Stimulated activated CD8-positive, alpha-beta memory T cell treated with anti-CD3 and anti-CD28 coated beads, Interleukin-4, amount 100 ng/mL, for 48 hours (primary cell): ENCODE results near the gene GMIP.
A peak's percentile ranks its signal among the peaks of the same experiment; 100 is the strongest.
"Not testable (repeated sequence)": the region's sequence is repeated elsewhere in the genome, so short reads cannot be mapped to it uniquely, and the experiment has no call there.

Experiments used
- DNase-seq: peaks from one replicate; pipeline ENCODE4 v3.0.0-alpha.2; 2020

The GMIP gene

DNA sequence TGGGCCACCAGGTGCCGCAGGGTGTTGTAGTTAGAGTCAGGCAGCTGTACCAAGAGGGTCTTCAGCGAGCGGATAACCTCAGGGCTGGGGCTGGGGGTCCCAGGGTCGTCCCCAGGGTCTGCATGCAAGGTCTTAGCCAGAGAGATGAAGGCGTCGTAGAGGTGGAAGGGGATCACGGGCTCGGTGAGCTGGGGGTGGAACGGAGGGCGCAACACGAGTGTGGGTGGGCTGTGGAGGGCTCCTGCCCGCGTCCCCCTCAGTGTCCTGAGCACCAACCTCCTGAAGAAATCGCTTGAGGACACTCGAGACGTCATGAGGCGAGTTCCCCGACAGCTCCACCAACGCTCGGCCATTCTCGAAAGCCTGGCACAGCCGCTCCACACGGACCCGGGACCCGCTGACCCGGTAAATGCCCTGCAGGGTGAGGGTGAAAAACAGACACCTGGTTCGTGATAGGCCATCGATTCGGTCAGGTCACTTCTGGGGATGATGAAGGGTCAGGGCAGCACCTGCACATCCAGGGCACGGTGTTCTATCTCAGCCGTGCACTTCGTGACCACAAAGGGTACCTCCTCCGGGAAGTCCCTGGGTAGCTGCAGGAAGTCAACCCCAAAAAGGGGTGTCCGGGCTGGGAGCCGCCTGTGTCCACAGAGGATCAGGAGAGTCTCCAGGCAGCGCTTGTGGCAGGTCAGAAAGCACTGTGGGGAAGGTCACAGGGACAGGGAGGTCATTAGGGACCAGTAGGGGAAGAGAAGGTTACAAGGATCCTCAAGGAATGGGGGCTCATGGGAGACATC, 8.7 kb downstream of the GMIP start:
- DNase-seq = no peak

DNA sequence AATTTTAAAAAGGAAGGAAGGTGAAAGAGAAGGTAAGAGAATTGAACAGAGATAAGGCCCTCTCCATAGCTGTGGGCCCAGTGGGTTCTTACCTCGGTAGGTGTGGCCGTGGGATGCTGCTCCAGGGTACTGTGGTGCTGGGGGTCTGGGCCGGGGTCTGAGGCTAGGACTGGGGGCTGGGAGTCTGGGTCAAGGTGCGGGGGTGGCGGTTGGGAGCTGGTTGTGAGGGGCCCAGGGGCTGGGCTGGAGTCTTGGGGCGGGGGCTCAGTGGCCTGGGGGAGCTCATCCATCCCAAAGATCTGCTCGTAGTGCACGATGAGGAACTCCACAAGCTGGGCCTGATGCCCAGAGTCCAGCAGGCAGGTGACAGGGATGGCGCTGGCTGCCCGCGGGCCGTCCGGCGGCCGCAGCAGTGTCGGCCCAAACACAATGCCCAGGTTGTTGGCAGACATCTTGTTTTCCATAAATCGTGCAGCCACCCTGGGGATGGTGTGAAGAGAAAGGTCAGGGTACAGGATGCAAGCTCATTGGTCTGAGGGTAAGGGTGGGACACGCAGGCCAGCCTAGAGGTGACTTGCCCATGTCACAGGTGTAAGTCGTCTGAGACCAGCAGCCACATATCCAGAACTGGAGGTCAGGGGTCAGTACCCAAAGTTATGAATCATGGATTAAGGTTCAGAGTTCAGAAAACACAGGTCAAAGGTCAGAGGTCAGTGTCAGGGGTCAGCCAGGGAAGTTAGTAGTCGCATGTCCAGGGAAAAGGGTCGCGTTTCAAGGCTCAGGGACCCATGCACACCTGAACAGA, 9.5 kb downstream of the GMIP start:
- no peak for DNase-seq

DNA sequence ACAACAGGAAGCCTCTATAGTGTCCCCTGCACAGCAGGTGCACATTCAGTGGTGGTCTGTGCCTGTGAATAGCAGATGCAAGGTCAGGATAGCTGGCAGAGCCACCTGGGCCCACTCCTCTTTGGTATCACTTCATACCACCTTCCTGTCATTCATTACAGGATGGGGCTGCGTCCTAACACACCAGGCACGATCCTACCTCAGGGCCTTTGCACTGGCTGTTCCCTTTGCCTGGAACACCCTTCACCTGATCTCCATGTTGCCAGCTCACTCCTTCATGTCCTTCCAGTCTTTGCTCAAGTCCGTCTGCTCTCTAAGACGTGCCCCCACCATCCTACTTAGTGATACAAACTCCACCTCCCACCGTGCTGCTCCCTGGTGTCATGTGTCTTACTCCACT, 10.8 kb downstream of the GMIP start:
- DNase-seq = no peak

- DNase-seq = no peak
These were observed 12.1 kb downstream of the GMIP start for GRCh38 chr19:19631346-19631745.

DNA sequence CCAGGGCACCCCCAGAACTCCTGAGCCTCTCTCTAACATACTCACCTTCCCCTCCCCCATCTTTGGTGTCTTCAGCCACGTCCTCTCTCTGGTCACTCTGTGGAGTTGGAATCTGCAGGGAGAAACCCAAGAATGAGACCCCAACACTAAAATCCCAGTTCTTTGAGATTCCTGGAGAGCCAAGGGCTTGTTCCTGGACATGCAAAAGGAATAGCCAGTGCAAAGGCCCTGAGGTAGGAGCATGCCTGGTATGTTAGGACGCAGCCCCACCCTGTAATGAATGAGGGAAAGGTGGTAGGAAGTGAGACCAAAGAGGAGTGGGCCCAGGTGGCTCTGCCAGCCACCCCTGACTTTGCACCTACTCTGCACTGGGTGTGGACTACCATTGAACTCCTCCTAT, 13.0 kb downstream of the GMIP start:
- DNase-seq = no peak

GRCh38 chr19:19630062-19630414, 13.4 kb downstream of the GMIP start:
- no peak for DNase-seq

- DNase-seq = peak; percentile 65
These were observed 14.8 kb downstream of the GMIP start for GRCh38 chr19:19628501-19629134.

- DNase-seq = peak; percentile 78
These were observed 15.6 kb downstream of the GMIP start, which contains the start of gene LPAR2 for GRCh38 chr19:19627621-19628500. Gene LPAR2, minus strand, starts transcription at chr19:19628220. Its CDS starts 945 bp downstream, at chr19:19627275.

- DNase-seq = no peak
These were observed 16.7 kb downstream of the GMIP start for GRCh38 chr19:19626516-19627472.

GRCh38 chr19:19624032-19624570, 19.4 kb downstream of the GMIP start:
- no peak for DNase-seq

- DNase-seq = no peak
These were observed 20.1 kb downstream of the GMIP start for GRCh38 chr19:19623383-19623782.

- no peak for DNase-seq
These were observed 23.6 kb downstream of the GMIP start for GRCh38 chr19:19619849-19620210.

DNA sequence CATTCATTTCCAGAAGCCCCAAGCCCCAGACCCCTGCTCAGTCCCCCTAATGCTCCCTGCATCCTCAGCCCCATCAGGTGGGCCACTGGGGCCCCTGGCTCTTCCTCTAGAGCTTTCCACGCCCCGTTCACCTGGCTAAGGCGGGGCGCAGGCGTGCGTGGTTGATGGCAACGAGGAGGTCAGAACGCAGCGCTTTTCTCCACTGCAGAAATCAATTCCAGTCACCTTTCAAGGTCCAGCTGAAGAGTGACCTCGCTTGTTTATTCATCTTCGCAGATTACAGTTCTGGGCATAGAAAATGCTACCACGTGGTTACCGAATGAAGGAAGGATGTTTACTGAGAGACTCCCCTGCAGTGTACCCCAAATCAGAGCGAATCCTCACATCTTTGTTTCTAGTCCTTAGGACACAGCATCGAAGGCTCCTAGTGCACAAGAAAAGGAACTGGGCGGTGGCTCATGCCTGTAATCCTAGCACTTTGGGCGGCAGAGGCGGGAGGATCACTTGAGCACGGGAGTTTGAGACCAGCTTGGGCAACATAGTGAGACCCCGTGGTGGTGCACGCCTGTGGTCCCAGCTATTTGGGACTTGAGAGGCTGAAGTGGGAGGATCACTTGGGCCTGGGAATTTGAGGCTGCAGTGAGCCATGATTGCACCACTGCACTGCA, 24.1 kb downstream of the GMIP start:
- no peak for DNase-seq

GRCh38 chr19:19618219-19619051, 25.0 kb downstream of the GMIP start, which contains the start of gene PBX4:
Gene PBX4, minus strand, starts transcription at chr19:19618687. Its CDS starts 58 bp downstream, at chr19:19618629.
- peak; percentile 99 for DNase-seq

- peak; percentile 55 for DNase-seq
These were observed 28.4 kb downstream of the GMIP start for GRCh38 chr19:19615086-19615485.

DNA sequence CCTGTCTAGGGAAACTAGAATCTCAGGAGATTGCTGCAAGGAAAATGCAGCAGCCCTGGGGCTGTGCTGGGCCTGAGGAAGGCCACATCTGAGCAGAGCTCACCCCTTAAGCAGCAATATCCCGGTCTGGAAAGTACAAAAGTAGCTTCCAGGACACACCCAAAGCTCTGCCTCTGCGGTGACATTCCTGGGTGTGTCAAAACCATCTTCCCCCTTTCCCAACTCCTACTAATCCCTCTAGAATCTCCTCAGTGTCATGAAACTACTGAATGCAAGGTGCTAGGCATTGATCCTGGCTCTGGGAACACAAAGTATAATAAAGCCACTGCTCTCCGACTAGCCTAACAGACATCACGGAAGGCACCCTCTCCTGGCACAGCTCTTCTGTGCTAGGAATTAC, 30.0 kb downstream of the GMIP start:
- no peak for DNase-seq

DNA sequence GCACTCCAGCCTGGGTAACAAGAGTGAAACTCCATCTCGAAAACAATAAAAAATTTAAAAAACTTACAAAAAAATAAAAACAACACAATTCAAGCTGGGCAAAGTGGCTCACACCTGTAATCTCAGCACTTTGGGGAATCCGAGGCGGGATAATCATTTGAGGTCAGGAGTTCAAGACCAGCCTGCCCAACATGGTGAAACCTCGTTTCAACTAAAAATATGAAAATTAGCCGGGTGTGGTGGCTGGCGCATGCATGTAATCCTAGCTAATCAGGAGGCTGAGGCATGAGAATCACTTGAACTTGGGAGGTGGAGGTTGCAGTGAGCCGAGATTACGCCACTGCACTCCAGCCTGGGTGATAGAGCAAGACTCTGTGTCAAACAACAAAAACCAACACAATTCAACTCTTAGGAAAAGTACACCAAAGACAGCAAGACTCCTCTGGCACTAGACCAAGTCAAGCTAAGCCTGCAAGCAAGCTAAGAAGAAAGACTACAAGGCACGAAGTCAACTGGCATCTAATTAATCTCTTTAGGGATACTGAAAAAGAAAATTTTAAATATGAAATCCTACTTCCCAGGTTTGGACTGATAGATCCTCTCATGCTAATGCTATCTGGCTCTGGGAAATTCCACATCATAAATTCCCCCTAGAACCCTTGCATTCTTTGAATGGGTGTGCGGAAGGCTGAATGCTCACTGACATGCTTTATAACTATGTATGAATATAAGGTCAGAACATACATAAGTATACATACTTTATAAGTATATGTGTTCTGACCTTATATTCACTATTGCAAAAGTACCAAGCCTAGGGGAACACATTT, 32.9 kb downstream of the GMIP start:
- DNase-seq = no peak

GRCh38 chr19:19606686-19607085, 36.8 kb downstream of the GMIP start:
- DNase-seq = not testable (repeated sequence)

- peak; percentile 47 for DNase-seq
These were observed 37.4 kb downstream of the GMIP start for GRCh38 chr19:19606021-19606420.
